GM18951 (cell line): ENCODE results near the gene NKTR.
"Not testable (repeated sequence)": the region's sequence is repeated elsewhere in the genome, so short reads cannot be mapped to it uniquely, and the experiment has no call there.

Source experiments
- POLR2A ChIP-seq: IDR thresholded peaks from 4 replicates; pipeline ENCODE4 v1.6.1; 2011; ENCODE audit warnings: mild to moderate bottlenecking; ENCODE audit not compliant: insufficient read length, insufficient read depth; ENCODE audit errors: extremely low read depth
- in situ Hi-C: fragments of 300-500 bp; cut with MboI; formaldehyde crosslinking; loops from one replicate; pipeline ENCODE4 v1.12.0; 2022; ENCODE audit warnings: low sequenced_read_pairs, mixed read lengths, inconsistent platforms; ENCODE audit not compliant: unreplicated experiment

Gene NKTR

DNA sequence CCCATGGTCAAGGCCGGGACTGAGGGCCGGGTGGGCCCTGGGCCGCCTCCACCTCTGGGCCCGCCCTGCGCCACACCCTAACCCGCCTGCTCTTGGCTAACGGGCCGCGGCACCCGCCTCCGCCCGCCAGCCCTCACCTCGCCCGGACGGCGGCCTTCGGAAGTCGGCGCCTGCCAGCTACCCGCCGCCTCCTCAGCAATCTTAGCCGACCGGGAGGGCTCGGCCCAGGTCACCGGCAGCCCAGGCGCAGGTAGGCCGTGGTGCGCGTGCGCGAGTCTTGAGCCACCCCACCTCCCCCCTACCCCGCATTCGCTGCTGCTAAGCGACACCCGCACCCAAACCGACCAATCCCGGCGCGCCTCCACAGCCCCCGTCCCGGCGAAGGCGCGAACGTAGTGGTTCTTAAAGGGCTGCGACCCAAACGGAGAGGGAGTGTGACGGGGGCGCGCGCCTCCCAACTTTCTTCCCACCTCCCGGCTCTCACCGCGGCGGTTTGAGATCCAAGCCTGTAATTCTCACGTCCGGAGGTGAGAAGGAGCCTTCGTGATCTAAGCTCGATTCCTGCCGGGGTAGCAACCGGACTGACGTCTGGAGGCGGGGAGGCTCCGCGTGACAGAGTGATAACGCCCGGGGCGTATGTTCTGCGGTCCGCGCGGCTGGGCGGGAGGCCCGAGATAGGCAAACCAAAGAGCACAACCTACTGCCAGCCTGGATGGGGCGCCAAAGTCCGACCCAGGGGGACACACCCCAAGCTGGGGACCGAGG is 18.6 kb upstream of the NKTR start, which contains the start of gene SEC22C:
TSS of gene SEC22C (minus strand) at position 259 of the 765 bp plus-strand sequence. CDS start 12,921 bp downstream, outside the sequence.
- in situ Hi-C loops, result no loop called here
- peak; percentile 78 for TF ChIP-seq POLR2A

DNA sequence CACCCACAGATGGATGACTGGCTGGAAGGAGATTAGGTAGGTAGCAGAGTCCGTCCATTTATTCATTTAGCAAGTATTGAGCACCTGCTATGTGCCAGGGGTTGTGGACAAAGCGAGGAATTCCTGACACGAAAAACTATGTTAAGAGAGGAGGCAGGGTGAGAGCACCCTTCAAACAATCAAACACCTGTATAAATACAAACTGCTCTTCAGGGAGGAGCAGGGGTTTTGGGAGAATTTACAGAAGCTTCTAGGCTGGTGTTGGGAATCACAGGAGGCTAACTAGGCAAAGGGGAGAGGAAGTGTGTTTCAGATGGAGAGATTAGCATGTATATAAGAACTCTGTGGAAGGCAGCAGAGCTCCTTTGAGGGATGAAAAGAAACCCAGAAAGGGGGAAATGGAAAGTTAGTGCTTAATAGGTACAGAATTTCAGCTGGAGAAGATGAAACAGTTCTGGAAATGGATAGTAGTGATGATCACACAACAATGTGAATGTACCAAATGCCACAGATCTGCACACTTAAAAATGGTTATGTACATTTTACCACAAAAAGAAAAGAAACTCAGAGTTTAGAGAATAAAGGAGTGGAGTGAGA is 17.9 kb upstream of the NKTR start:
- in situ Hi-C loops, result no loop called here
- no peak for TF ChIP-seq POLR2A

DNA sequence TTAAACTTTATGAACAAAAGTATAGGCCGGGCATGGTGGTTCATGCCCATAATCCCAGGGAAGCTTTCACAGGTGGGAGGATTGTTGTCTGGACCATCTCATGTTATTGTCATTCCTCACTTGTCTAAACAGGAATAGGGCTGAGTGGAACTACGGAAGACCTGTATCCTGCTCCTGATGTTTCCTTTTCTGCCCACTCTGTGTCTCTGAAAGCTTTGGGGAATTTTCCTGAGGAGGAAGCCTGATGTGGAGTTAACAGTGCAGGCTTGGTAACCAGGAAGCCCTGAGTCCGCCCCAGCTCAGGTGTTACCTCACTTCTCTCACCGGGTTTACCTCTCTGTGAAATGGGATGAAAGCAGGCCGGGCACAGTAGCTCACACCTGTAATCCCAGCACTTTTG is 11.9 kb upstream of the NKTR start:
- TF ChIP-seq POLR2A, result no peak
- in situ Hi-C loops, result no loop called here

DNA sequence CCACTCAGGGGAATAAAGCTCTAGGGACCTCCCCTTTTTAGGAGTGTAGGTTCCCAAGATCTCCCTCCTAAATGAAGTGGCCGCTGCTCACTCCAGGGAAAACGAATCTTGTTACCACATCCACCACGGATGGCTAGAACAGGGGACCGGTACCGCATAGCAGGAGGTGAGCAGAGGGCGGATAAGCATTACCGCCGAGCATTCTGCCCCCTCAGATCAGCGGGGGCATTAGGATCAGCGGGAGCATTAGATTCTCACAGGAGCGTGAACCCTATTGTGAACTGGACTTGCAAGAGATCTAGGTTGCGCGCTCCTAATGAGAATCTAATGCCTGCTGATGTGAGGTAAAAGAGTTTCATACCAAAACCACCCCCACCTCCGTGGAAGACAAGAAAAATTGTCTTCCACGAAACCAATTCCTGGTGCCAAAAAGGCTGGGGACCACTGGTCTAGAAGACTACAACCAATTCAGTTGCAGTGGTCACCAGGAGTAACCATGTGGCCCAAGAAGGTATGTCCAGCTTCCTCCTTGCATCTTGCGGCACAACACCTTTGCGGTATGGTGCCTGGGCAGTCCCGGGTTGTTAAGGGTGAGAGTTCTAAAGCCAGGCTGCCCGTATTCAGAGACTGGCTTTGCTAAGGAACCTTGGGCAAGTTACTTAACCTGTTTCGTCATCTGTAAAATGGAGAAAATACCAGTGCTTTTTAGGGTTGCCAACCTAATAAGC is 10.9 kb upstream of the NKTR start:
- in situ Hi-C loops, result no loop called here
- TF ChIP-seq POLR2A, result no peak

DNA sequence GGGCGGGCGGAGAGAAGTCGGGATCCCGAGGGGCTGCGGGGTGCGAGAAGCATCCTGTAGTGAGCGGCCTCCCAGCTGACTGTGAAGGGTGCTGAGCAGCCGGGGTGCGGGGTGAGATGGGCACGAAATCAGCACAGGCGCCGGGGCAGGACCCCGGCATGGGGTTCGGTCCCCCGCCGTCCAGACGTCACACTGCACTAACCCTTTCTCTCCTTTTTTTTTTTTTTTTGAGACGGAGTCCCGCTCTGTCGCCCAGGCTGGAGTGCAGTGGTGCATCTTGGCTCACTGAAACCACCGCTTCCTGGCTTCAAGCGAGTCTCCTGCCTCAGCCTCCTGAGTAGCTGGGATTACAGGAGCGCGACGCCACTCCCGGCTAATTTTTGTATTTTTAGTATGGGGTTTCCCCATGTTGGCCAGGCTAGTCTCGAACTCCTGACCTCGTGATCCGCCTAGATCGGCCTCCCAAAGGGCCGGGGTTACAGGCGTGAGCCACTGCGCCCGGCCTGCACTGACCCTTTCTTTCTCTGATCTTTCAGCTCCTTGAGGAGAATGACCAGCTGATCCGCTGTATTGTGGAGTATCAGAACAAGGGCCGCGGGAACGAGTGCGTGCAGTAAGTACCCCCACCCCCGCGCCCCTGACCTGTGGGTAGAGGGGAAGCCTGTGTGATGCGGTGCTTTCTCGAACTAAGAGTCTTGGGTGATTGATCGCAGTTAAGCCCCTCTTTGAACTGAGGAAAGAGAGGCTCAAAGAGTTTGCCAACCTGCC is 9.3 kb upstream of the NKTR start:
- in situ Hi-C loops, result no loop called here
- TF ChIP-seq POLR2A, result no peak

DNA sequence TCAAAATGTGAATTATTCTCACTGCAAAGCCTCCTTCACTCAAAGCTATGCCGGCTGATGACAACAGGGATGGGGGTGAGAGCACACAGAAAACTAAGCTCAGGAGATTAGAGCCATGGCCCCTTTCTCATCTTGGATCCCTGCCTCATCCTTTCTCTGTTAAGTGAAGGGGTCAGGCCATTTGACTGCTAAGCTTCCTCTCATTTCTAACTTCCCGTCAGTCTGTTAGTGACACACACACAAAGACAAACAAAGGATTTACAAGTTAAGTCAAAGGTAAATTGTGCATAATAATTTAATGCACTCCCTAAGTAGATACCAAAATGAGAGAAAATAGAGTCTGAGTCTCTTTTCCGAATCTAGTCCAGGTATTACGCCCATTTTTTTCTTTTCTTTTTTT is 8.7 kb upstream of the NKTR start:
- no peak for TF ChIP-seq POLR2A
- in situ Hi-C loops, result no loop called here

DNA sequence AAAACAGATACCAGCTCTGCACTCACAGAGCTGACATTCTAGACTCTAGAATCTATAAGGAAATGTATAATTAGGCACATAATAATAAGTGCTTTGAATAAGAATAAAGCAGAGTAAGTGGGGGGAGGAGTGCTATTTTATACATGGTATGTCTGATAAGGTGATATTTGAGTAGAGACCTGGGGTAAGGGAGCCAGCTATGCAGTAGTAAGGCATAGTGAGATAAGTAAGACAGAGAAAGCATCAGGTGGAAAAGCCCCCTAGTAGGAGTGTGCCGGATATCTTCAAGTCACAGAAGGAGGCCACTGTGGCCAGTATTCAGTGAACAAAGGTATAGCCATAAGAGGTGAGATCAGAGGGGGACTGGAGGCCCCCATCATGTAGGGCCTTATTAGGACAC is 6.9 kb upstream of the NKTR start:
- in situ Hi-C loops, result no loop called here
- TF ChIP-seq POLR2A, result no peak

DNA sequence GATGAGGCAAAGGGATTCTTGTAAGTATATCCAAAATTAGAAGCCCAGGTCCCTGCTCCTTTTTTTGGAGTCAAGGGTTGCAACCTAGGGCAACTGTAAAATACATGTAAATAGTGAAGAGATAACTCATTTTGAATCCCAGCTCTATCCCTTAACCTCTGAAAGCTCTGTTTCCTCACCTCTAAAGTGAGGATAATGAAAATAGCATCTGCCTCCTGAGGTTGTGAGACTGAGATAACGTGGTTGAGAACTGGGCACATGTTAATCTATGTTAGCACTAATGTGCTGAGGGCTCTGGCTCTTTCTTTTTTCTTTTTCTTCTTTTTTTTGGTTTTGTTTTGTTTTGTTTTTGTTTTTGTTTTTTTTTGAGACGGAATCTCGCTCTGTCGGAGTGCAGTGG is 4.8 kb upstream of the NKTR start:
- TF ChIP-seq POLR2A, result no peak
- in situ Hi-C loops, result no loop called here

DNA sequence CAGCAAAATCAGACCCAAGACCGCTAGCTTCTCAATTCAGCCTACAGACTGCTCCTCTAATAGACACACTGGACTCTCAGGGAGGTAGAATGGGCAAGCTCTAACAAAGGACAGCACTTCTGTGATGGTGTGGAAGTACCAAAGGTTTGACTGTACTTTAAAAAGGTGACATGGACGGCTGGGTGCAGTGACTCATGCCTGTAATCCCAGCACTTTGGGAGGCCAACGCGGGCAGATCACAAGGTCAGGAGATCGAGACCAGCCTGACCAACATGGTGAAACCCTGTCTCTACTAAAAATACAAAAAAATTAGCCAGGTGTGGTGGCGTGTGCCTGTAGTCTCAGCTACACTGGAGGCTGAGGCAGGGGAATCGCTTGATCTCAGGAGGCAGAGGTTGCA is 3.4 kb upstream of the NKTR start:
- in situ Hi-C loops, result not testable (repeated sequence)

DNA sequence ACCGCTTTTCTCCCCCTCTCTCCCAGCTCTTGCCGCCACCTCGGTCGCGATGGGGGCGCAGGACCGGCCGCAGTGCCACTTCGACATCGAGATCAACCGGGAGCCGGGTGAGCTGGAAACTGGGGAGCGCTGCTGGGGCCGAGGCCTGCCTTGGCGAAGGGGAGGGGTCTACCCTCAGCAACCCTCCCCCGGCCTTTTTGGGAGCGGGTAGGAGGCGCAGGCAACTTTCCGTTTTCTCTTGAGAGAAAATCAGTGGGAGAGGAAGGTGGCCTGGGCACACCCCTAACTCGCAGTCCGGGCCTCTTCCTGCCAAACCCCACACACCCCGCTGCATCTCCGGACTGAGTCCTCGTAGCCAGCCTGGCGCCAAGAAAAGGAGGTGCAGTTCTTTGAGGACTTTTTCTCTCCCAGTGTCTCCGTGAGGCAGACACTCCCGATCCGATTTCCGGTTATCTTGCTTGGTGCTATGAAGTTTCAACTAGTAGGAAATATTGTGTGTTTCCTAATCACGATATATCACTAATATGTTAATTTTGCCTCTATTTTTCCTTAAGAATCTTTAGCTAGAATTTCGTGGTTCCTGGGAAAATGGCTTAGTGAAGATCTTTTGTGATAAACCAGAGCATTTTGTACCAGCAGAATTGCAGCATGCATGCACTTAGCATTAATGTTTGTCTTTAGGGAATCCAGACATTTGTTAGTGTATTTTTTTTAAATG is 631 bp downstream of the NKTR start:
- no peak for TF ChIP-seq POLR2A
- in situ Hi-C loops, result no loop called here

DNA sequence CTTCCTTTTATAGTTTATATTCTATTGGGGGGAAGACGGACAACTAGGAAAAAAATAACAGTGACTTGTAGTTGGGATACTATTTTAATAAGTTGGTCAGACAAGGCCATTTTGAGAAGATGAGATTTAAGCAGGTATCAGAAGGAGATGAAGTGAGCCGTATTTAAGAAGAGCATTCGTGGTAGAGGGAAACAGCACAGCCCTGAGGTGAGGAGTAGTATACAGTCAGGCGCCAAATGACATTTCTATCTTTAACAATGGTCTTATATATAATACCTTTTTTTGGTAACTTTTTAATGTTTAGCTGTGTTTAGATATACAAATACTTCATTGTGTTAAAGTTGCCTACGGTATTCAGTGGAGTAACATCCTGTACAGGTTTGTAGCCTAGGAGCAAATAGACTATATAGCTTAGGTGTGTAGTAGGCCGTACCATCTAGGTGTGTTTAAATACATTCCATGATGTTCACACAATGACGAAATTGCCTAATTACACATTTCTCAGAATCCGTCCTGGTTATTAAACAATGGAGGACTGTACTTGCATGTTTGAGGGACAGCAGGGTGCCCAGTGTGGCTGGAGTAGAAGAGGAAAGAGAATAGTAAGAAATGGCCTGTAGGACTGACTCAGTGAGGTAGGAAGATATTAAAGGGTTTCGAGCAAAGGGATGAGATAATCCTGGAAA is 1.6 kb downstream of the NKTR start:
- in situ Hi-C loops, result no loop called here
- no peak for TF ChIP-seq POLR2A

DNA sequence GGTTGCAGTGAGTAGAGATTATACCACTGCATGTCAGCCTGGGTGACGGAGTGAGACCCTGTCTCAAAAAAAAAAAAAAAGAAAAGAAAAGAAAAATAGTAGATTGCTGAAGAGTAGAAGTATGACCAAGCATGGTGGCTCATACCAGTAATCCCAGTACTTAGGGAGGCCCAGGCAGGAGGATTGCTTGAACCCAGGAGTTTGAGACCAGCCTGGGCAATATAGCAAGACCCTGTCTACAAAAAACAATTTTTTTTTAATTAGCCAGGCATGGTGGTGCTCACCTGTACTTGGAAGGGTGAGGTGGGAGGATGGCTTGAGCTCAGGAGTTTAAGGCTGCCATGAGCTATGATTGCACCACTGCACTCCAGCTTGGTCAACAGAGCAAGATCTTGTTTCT is 2.5 kb downstream of the NKTR start:
- in situ Hi-C loops, result no loop called here
- TF ChIP-seq POLR2A, result no peak
